Esophagus muscularis mucosa (tissue), 4 donors: ENCODE data around the gene SP8. TPM values are rescaled to one million over a fixed set of nuclear protein-coding genes. Genes with fewer than 3 reads are reported as not detected.

Experiments
- DNase-seq: peaks from one replicate; pipeline ENCODE4 v3.0.0-alpha.2; 2017; ENCODE audit errors: extremely low spot score
- H3K27ac ChIP-seq, 4 donors: fragments of 200-600 bp; sonication (generic); replicated peaks in 1 of 4; 1 replicate in 3 of 4; 2 replicates in 1 of 4; pipeline ENCODE4 v1.5.1; 2016 to 2019; ENCODE audit warnings: mild to moderate bottlenecking in 1 of 4
- H3K27me3 ChIP-seq, 4 donors: fragments of 200-600 bp; sonication (generic); one replicate each; pipeline versions ENCODE4 v1.5.1 to v1.6.0; 2016 to 2019
- H3K36me3 ChIP-seq, 4 donors: fragments of 200-600 bp; sonication (generic); one replicate each; pipeline ENCODE4 v1.5.1; 2016 to 2019
- H3K4me1 ChIP-seq, 4 donors: fragments of 200-600 bp; sonication (generic); one replicate each; pipeline ENCODE4 v1.5.1; 2016 to 2019
- H3K4me3 ChIP-seq, 4 donors: fragments of 200-600 bp; sonication (generic); 1 replicate in 2 of 4; 2 replicates in 2 of 4; pipeline ENCODE4 v1.5.1; 2016 to 2019; ENCODE audit warnings: mild to moderate bottlenecking in 4 of 4, moderate library complexity in 1 of 4
- H3K9me3 ChIP-seq, 4 donors: fragments of 200-600 bp; sonication (generic); 1 replicate in 3 of 4; 2 replicates in 1 of 4; pipeline ENCODE4 v1.5.1; 2016 to 2019
- EP300 ChIP-seq: sonication (generic); formaldehyde crosslinking; IDR thresholded peaks from one replicate; pipeline ENCODE4 v1.6.1; 2017; ENCODE audit warnings: antibody characterized with exemption
- POLR2A ChIP-seq: fragments of 450-650 bp; IDR thresholded peaks from one replicate; pipeline ENCODE4 v1.6.1; 2017; ENCODE audit warnings: antibody characterized with exemption, moderate library complexity, mild to moderate bottlenecking, low read depth
- POLR2AphosphoS5 ChIP-seq, 2 donors: sonication (generic); formaldehyde crosslinking; IDR thresholded peaks; one replicate each; pipeline ENCODE4 v1.6.1; 2017; ENCODE audit warnings: antibody characterized with exemption in 2 of 2
- WGBS: methylation state at CpG from one replicate; pipeline ENCODE4 v1.1.5; 2018; 5-methylcytosine and 5-hydroxymethylcytosine counted together
- intact Hi-C: fragments of 100-400 bp; cut with DNase I; formaldehyde crosslinking; loops from one replicate; pipeline ENCODE4 v1.15.1; 2023
- total RNA-seq, 4 donors: library from RNA; depleted of rRNA; stranded (reverse); fragments of >200 nt; gene quantifications; one replicate each; pipeline versions ENCODE4 v1.1.0 to v1.2.1, GENCODE V29; 2016
- TF ChIP-seq, protein P1 (sequence below), 3 experiments: fragments of 200-600 bp in 2 of 3; fragments of 450-650 bp in 1 of 3; sonication (generic) in 2 of 3; IDR thresholded peaks; one replicate each; pipeline ENCODE4 v1.5.1; 2017 to 2019; ENCODE audit warnings: antibody characterized with exemption in 3 of 3, mild to moderate bottlenecking in 2 of 3, moderate library complexity in 1 of 3

The SP8 gene
- total RNA-seq, 4 donors from 2014 or later: not detected

DNA sequence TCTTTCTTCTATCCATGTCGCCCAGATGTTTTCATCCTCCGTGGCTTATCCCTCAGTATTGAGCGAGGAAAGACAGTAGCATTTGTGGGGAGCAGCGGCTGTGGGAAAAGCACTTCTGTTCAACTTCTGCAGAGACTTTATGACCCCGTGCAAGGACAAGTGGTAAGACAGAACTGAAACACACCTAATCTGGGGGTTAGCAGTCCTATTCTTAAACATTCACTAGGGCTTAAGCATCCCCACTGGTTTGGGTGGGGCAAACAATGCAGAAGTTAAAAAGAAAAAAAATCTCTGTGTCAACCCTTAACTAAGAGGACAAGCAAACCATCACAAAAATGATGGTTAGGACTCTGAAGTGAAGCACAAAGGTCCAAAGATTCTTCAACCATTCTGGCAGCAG is 43.8 kb downstream of the SP8 start:
- no peak for DNase-seq
- Histone ChIP-seq H3K4me3 (no peak overlapping the region), H3K4me1 (no peaks in the 10 kb centered on the region), H3K36me3 (no peaks in the 10 kb centered on the region), H3K9me3 (no peaks in the 10 kb centered on the region), H3K27ac (no peak overlapping the region), H3K27me3 (peaks cover 0 to 5% (median 0%) of the 10 kb centered on the region in 4 donors)
- 82% methylated on average over 5 of the region's 5 CpGs for WGBS
- TF ChIP-seq EP300 (no peak), POLR2A (no peak), POLR2AphosphoS5 (IDR thresholded peaks at IDR 0.05) (no peak)
- TF ChIP-seq, protein P1, sequence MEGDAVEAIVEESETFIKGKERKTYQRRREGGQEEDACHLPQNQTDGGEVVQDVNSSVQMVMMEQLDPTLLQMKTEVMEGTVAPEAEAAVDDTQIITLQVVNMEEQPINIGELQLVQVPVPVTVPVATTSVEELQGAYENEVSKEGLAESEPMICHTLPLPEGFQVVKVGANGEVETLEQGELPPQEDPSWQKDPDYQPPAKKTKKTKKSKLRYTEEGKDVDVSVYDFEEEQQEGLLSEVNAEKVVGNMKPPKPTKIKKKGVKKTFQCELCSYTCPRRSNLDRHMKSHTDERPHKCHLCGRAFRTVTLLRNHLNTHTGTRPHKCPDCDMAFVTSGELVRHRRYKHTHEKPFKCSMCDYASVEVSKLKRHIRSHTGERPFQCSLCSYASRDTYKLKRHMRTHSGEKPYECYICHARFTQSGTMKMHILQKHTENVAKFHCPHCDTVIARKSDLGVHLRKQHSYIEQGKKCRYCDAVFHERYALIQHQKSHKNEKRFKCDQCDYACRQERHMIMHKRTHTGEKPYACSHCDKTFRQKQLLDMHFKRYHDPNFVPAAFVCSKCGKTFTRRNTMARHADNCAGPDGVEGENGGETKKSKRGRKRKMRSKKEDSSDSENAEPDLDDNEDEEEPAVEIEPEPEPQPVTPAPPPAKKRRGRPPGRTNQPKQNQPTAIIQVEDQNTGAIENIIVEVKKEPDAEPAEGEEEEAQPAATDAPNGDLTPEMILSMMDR (IDR thresholded peaks at IDR 0.05): no peak
- intact Hi-C loops: no loop called here

DNA sequence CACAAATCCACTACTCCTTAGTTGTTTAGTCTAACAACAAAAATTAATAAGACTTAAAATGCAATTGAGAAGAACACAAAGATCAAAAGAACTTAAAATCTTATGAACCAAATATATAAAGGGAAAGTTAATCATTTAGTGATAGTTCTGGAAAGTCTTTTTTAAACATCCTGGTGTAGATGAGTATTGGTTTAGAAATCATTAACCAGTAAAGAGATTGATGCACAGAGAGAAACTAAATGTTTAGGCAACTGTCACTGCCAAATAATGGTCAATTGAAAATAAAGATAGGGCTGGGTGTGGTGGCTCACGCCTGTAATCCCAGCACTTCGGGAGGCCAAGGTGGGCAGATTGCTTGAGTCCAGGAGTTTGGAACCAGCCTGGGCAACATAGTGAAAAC is 44.9 kb downstream of the SP8 start:
- H3K27me3 ChIP-seq: peaks cover 0 to 5% (median 0%) of the 10 kb centered on the region in 4 donors
- no peaks in the 10 kb centered on the region for H3K4me1 ChIP-seq
- DNase-seq: no peak
- no peak overlapping the region for H3K27ac ChIP-seq
- H3K4me3 ChIP-seq: no peak overlapping the region
- WGBS: 86% methylated on average over 2 of the region's 2 CpGs
- intact Hi-C loops: no loop called here
- H3K36me3 ChIP-seq: no peaks in the 10 kb centered on the region
- TF ChIP-seq POLR2A (no peak), POLR2AphosphoS5 (IDR thresholded peaks at IDR 0.05) (no peak), EP300 (no peak)
- TF ChIP-seq, protein P1 (IDR thresholded peaks at IDR 0.05): no peak
- H3K9me3 ChIP-seq: no peaks in the 10 kb centered on the region

DNA sequence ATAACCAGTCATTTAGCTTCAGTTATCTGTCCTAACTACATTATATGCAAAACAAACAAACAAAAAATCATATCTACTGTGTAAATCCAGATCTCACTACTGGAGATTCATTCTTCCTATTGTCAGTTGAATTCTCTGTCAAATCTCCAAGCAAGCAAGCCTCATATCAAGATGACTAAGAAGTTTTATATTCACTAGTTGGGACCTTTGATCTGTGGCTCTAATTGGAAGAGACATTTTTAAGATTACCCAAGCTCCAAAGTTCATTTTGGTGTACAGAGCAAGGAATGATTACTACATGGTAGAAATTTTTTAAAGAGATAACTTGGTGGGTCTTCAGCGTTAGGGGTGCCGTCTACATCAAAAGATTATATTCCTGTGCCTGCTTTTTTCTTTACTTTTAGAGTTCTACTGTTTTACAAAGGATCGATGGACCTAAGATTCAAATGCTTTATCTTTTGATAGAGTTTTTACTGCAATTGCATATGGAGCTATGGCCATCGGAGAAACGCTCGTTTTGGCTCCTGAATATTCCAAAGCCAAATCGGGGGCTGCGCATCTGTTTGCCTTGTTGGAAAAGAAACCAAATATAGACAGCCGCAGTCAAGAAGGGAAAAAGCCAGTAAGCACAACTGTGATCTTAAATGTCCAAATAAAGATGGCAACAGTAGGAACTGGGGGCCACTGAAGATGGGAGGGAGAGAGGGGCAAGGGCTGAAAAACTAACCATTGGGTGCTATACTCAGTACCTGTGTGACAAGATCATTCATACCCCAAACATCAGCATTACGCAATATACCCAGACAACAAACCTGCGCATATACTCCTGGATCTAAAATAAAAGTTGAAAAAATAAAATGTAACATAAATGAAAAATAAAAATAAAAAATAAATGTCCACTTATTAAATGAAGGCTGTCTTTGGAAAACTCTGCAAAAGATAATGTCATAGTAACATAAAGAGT is 47.9 kb downstream of the SP8 start:
- no peak for DNase-seq
- H3K27me3 ChIP-seq: peaks cover 0 to 5% (median 0%) of the 10 kb centered on the region in 4 donors
- H3K4me1 ChIP-seq: no peaks in the 10 kb centered on the region
- no peaks in the 10 kb centered on the region for H3K9me3 ChIP-seq
- no peaks in the 10 kb centered on the region for H3K36me3 ChIP-seq
- intact Hi-C loops: no loop called here
- 95% methylated on average over 11 of the region's 11 CpGs for WGBS
- TF ChIP-seq POLR2AphosphoS5 (IDR thresholded peaks at IDR 0.05) (no peak), EP300 (no peak), POLR2A (no peak)
- TF ChIP-seq, protein P1 (IDR thresholded peaks at IDR 0.05): no peak
- no peak overlapping the region for H3K27ac ChIP-seq
- H3K4me3 ChIP-seq: no peak overlapping the region

DNA sequence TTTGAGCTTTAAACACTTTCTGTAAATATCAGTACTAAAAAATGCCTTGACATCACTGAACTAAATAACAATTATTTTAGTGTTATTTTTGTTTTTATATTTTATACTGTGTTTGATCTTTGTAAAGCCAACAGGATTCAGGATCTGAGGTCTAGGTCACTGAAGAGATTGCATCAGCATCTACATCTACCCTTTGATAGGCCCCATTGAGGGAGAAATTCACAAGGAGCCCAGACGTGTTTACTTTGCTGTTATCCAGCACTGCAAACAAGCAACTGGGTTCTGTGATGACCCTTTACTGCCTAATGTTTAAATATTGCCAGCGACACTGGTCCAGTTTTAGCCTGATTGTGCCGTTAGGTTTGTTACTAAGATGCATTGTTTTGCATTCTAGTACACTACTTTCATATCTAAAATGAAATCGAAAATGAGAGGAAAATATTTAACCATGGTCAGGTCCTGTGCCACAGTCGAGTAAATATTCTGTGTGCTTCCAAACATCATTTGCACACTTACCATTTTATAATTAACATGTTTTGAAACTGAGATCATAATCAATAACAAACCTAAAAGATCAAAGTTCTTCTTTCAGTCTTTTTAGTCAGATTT is 48.7 kb downstream of the SP8 start:
- DNase-seq: no peak
- no peak overlapping the region for H3K4me3 ChIP-seq
- no peaks in the 10 kb centered on the region for H3K4me1 ChIP-seq
- no peaks in the 10 kb centered on the region for H3K9me3 ChIP-seq
- WGBS: 66% methylated on average over 5 of the region's 5 CpGs
- intact Hi-C loops: no loop called here
- H3K27me3 ChIP-seq: no peaks in the 10 kb centered on the region
- no peak overlapping the region for H3K27ac ChIP-seq
- no peaks in the 10 kb centered on the region for H3K36me3 ChIP-seq
- TF ChIP-seq, protein P1 (IDR thresholded peaks at IDR 0.05): no peak
- TF ChIP-seq POLR2AphosphoS5 (IDR thresholded peaks at IDR 0.05) (no peak), POLR2A (no peak), EP300 (no peak)
